ENCODE data around the gene CTNS. TPM values are rescaled to one million over a fixed set of nuclear protein-coding genes. Genes with fewer than 3 reads are reported as not detected.

Gene CTNS
- total and polyA plus RNA-seq, 2 donors from 2014 or later, result 11.9 to 15.7 TPM

DNA sequence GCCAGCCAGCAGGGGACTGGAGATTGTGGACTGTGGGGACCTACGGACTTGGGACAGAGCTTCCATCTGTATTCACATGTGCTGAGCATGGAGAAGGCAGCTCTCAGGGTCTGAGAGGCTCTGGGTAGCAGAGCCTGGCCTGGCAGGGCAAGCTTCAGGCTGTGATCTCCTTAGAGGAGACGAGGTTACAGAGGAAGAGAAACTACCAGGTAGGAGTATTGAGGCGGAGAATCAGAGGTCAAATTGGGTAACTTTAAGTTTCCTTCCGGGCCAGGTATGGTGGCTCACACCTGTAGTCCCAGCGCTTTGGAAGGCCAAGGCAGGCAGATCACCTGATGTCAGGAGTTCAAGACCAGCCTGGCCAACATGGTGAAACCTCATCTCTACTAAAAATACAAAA lies 8.8 kb downstream of the CTNS start:
- DNase-seq (no peak), FAIRE-seq (no peak)
- peaks cover 0 to 20% (median 6%) of the 10 kb centered on the region in 3 donors for H3K36me3 ChIP-seq (ENCODE audit: control insufficient read depth in 2 of 3, insufficient read depth in 3 of 3, low read length in 3 of 3)
- intact Hi-C loops (cut with DNase I), result no loop called here
- TF ChIP-seq, protein P1, sequence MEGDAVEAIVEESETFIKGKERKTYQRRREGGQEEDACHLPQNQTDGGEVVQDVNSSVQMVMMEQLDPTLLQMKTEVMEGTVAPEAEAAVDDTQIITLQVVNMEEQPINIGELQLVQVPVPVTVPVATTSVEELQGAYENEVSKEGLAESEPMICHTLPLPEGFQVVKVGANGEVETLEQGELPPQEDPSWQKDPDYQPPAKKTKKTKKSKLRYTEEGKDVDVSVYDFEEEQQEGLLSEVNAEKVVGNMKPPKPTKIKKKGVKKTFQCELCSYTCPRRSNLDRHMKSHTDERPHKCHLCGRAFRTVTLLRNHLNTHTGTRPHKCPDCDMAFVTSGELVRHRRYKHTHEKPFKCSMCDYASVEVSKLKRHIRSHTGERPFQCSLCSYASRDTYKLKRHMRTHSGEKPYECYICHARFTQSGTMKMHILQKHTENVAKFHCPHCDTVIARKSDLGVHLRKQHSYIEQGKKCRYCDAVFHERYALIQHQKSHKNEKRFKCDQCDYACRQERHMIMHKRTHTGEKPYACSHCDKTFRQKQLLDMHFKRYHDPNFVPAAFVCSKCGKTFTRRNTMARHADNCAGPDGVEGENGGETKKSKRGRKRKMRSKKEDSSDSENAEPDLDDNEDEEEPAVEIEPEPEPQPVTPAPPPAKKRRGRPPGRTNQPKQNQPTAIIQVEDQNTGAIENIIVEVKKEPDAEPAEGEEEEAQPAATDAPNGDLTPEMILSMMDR (IDR thresholded peaks at IDR 0.05; ENCODE audit: borderline replicate concordance, extremely low read depth, insufficient read depth), result no peak
- no peaks in the 10 kb centered on the region for H3K27me3 ChIP-seq (ENCODE audit: control insufficient read depth, insufficient read depth, low read length)
- no peaks in the 10 kb centered on the region for H3K9me3 ChIP-seq (ENCODE audit: control insufficient read depth in 2 of 3, insufficient read depth in 1 of 3, low read length in 3 of 3)
- H3K4me3 ChIP-seq (ENCODE audit: low read length in 3 of 3), result no peak overlapping the region
- H3K4me1 ChIP-seq (ENCODE audit: control insufficient read depth in 2 of 3, insufficient read depth in 2 of 3, low read depth in 1 of 3, low read length in 3 of 3), result peaks cover 0 to 12% (median 6%) of the 10 kb centered on the region in 3 donors
- H3K9ac ChIP-seq (ENCODE audit: low read length in 3 of 3), result no peak overlapping the region
- H3K27ac ChIP-seq (ENCODE audit: low read depth in 2 of 2, low read length in 2 of 2), result peak overlapping the region in 1 of 2 donors; percentile 36

DNA sequence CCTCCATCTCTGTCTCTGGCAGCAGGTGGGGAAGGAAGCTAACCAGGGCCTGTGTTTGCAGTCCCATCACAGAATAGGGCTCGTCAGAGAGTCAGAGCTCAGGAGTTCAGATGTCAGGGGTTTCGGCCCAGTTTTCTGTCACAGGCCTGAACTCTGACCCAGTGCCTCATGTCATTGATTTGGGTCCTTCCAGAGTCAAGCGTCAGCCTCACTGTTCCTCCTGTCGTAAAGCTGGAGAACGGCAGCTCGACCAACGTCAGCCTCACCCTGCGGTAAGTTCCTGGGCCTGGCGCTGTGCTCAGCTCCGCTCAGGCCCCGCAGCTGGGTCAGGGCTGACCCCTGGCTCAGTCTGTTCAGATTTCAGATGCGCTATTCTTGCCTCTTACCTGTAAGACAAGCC lies 10.7 kb downstream of the CTNS start:
- DNase-seq (no peak), FAIRE-seq (no peak)
- Histone ChIP-seq H3K9ac (ENCODE audit: low read length in 3 of 3) (peak overlapping the region in 1 of 3 donors; percentile 26), H3K36me3 (ENCODE audit: control insufficient read depth in 2 of 3, insufficient read depth in 3 of 3, low read length in 3 of 3) (peaks cover 0 to 20% (median 4%) of the 10 kb centered on the region in 3 donors), H3K9me3 (ENCODE audit: control insufficient read depth in 2 of 3, insufficient read depth in 1 of 3, low read length in 3 of 3) (no peaks in the 10 kb centered on the region), H3K27ac (ENCODE audit: low read depth in 2 of 2, low read length in 2 of 2) (no peak overlapping the region), H3K4me3 (ENCODE audit: low read length in 3 of 3) (no peak overlapping the region), H3K27me3 (ENCODE audit: control insufficient read depth, insufficient read depth, low read length) (no peaks in the 10 kb centered on the region), H3K4me1 (ENCODE audit: control insufficient read depth in 2 of 3, insufficient read depth in 2 of 3, low read depth in 1 of 3, low read length in 3 of 3) (peaks cover 0 to 6% (median 5%) of the 10 kb centered on the region in 3 donors)
- TF ChIP-seq, protein P1 (IDR thresholded peaks at IDR 0.05; ENCODE audit: borderline replicate concordance, extremely low read depth, insufficient read depth), result no peak
- intact Hi-C loops (cut with DNase I), result no loop called here

DNA sequence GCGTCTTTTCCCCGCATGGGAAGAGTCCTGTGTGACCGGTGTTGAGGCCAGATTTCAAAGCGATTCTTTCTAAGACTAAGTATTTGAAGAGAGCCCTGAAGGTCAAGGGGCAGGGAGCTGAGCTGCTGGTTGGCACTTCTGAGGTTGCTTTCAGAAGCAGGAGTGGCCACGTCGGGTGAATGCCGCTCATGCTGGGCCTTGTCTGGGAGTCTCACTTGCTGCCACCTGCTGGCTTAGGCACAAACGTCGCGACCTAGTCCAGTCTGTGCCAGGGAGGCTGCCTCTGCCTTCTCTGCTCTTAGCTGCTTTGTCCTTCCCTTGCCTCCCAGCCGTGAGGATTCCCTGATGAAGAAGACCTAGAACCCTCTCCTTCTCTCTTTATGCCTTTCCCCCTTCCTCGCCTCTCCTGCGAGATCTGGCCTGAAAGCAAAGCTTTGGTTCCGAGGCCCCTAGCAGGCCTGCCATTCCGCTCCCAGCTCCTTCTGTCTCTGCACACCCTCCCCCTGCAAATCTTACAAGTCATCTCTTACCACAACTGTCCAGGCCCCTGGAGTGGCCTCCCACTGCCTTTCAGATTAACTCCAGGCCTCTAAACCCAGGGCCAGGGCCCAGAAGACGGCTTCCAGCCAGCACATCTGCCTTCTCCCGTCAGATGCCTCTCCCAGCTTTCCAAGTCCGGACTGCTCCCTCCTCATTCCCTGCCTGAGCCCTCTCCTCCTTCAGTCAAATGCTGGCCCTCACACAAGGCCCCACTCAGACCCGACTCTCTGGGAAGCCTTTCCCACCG lies 11.4 kb downstream of the CTNS start:
- Histone ChIP-seq H3K4me3 (ENCODE audit: low read length in 3 of 3) (no peak overlapping the region), H3K27me3 (ENCODE audit: control insufficient read depth, insufficient read depth, low read length) (no peaks in the 10 kb centered on the region), H3K36me3 (ENCODE audit: control insufficient read depth in 2 of 3, insufficient read depth in 3 of 3, low read length in 3 of 3) (peaks cover 0 to 20% (median 4%) of the 10 kb centered on the region in 3 donors), H3K4me1 (ENCODE audit: control insufficient read depth in 2 of 3, insufficient read depth in 2 of 3, low read depth in 1 of 3, low read length in 3 of 3) (peaks cover 0 to 6% (median 5%) of the 10 kb centered on the region in 3 donors), H3K27ac (ENCODE audit: low read depth in 2 of 2, low read length in 2 of 2) (no peak overlapping the region), H3K9me3 (ENCODE audit: control insufficient read depth in 2 of 3, insufficient read depth in 1 of 3, low read length in 3 of 3) (no peaks in the 10 kb centered on the region), H3K9ac (ENCODE audit: low read length in 3 of 3) (no peak overlapping the region)
- FAIRE-seq (no peak), DNase-seq (peak in 4 of 5 donors; percentile 71 to 79 (median 74))
- TF ChIP-seq, protein P1 (IDR thresholded peaks at IDR 0.05; ENCODE audit: borderline replicate concordance, extremely low read depth, insufficient read depth), result peak; percentile 49
- intact Hi-C loops (cut with DNase I), result no loop called here

All from kidney (tissue), 14 donors.